Left kidney (tissue), 8 donors: ENCODE measurements around the gene HENMT1. TPM values are rescaled to one million over a fixed set of nuclear protein-coding genes. Genes with fewer than 3 reads are reported as not detected.
A peak's percentile ranks its signal among the peaks of the same experiment; 100 is the strongest.
"Not testable (repeated sequence)": the region's sequence is repeated elsewhere in the genome, so short reads cannot be mapped to it uniquely, and the experiment has no call there.

Experiments used
- DNase-seq: peaks from one replicate; pipeline ENCODE4 v3.0.0-alpha.2; 2013
- long read RNA-seq, 8 donors: transcript quantifications; one replicate each; lab custom pipeline, GENCODE V29; 2026
- polyA plus RNA-seq: library from polyadenylated mRNA; unstranded; fragments of 120-200 nt; gene quantifications from one replicate; pipeline ENCODE4 v1.2.1, GENCODE V29; 2013; ENCODE audit not compliant: insufficient read length

The HENMT1 gene
- polyA plus RNA-seq, result 14.1 TPM
- long read RNA-seq, donor 1, partial matches to known transcripts, result 0 of 4 reads
- long read RNA-seq, donor 1, other reads (novel, unspliced or antisense), result 0 of 4 reads
- long read RNA-seq, donor 2, transcript HENMT1-202 (8 exons, 1,874 nt), result major isoform, 5 of 6 reads
- long read RNA-seq, donor 2, partial matches to known transcripts, result 0 of 6 reads
- long read RNA-seq, donor 2, other reads (novel, unspliced or antisense), result 0 of 6 reads
- long read RNA-seq, donor 3, partial matches to known transcripts, result 0 of 2 reads
- long read RNA-seq, donor 3, other reads (novel, unspliced or antisense), result 0 of 2 reads
- long read RNA-seq, donor 4, partial matches to known transcripts, result 0 of 1 reads
- long read RNA-seq, donor 4, other reads (novel, unspliced or antisense), result 0 of 1 reads
- long read RNA-seq, donor 5, partial matches to known transcripts, result 85 of 156 reads
- long read RNA-seq, donor 5, other reads (novel, unspliced or antisense), result 65 of 156 reads
- long read RNA-seq, donor 6, partial matches to known transcripts, result 0 of 4 reads
- long read RNA-seq, donor 6, other reads (novel, unspliced or antisense), result 0 of 4 reads
- long read RNA-seq, donor 7, partial matches to known transcripts, result 0 of 6 reads
- long read RNA-seq, donor 7, other reads (novel, unspliced or antisense), result 0 of 6 reads
- long read RNA-seq, donor 8, partial matches to known transcripts, result 0 of 3 reads
- long read RNA-seq, donor 8, other reads (novel, unspliced or antisense), result 0 of 3 reads

- peak; percentile 72 for DNase-seq
Observed at GRCh38 chr1:108661030-108661609, at the start of gene HENMT1. Gene HENMT1, minus strand, starts transcription at chr1:108661093. Its CDS starts 1,209 bp downstream, at chr1:108659884.

- no peak for DNase-seq
Observed at GRCh38 chr1:108708691-108709660, 48.1 kb upstream of the HENMT1 start.

- DNase-seq, result no peak
Observed at GRCh38 chr1:108706643-108707042, 45.8 kb upstream of the HENMT1 start.

GRCh38 chr1:108704496-108704895 is 43.6 kb upstream of the HENMT1 start:
- no peak for DNase-seq

GRCh38 chr1:108703939-108704338 is 43.0 kb upstream of the HENMT1 start:
- no peak for DNase-seq

- not testable (repeated sequence) for DNase-seq
Observed at GRCh38 chr1:108702109-108702508, 41.2 kb upstream of the HENMT1 start.

- no peak for DNase-seq
Observed at GRCh38 chr1:108701176-108701849, 40.4 kb upstream of the HENMT1 start.

- no peak for DNase-seq
Observed at GRCh38 chr1:108699375-108700332, 38.8 kb upstream of the HENMT1 start.

- DNase-seq, result no peak
Observed at GRCh38 chr1:108695535-108695934, 34.6 kb upstream of the HENMT1 start.

- peak; percentile 74 for DNase-seq
Observed at GRCh38 chr1:108692724-108693655, 32.1 kb upstream of the HENMT1 start.

- DNase-seq, result peak; percentile 94
Observed at GRCh38 chr1:108691942-108692723, 31.2 kb upstream of the HENMT1 start, which contains the start of gene PRPF38B. Gene PRPF38B, plus strand, starts transcription at chr1:108692310. Its CDS starts 282 bp downstream, at chr1:108692592.

- no peak for DNase-seq
Observed at GRCh38 chr1:108691128-108691941, 30.4 kb upstream of the HENMT1 start.

- DNase-seq, result no peak
Observed at GRCh38 chr1:108686614-108687313, 25.9 kb upstream of the HENMT1 start.

GRCh38 chr1:108685529-108685928 is 24.6 kb upstream of the HENMT1 start:
- no peak for DNase-seq

GRCh38 chr1:108681701-108682100 is 20.8 kb upstream of the HENMT1 start:
- not testable (repeated sequence) for DNase-seq

- DNase-seq, result no peak
Observed at GRCh38 chr1:108679586-108680213, 18.8 kb upstream of the HENMT1 start.
